Neutrophil (primary cell): Measurements from ENCODE around the gene AKAP7.
"Not testable (repeated sequence)": the region's sequence is repeated elsewhere in the genome, so short reads cannot be mapped to it uniquely, and the experiment has no call there.

Source experiments
- H3K27ac ChIP-seq: fragments of 200-600 bp; sonication (generic); 2 replicates; pipeline ENCODE4 v1.5.1; 2016; ENCODE audit warnings: mild to moderate bottlenecking, moderate library complexity
- H3K27me3 ChIP-seq: fragments of 200-600 bp; sonication (generic); 2 replicates; pipeline ENCODE4 v1.6.0; 2016; ENCODE audit warnings: mild to moderate bottlenecking
- H3K36me3 ChIP-seq: fragments of 200-600 bp; sonication (generic); 2 replicates; pipeline ENCODE4 v1.5.1; 2017
- H3K4me1 ChIP-seq, 2 experiments: fragments of 200-600 bp in 1 of 2; sonication (generic) in 1 of 2; 1 replicate in 1 of 2; 2 replicates in 1 of 2; pipeline versions ENCODE4 v1.5.1 to v1.6.1; 2013 to 2016; ENCODE audit warnings: low read depth in 1 of 2, low read length in 1 of 2, mild to moderate bottlenecking in 1 of 2, moderate library complexity in 1 of 2; ENCODE audit not compliant: control insufficient read depth in 1 of 2, insufficient read depth in 1 of 2
- H3K4me3 ChIP-seq, 2 experiments: fragments of 200-600 bp in 1 of 2; sonication (generic) in 1 of 2; 1 replicate in 1 of 2; 2 replicates in 1 of 2; pipeline ENCODE4 v1.5.1; 2013 to 2016; ENCODE audit warnings: low read depth in 1 of 2, low read length in 1 of 2, mild to moderate bottlenecking in 1 of 2, moderate library complexity in 1 of 2
- H3K9me3 ChIP-seq: fragments of 200-600 bp; sonication (generic); 2 replicates; pipeline ENCODE4 v1.5.1; 2016
- CTCF ChIP-seq: fragments of 200-600 bp; sonication (generic); IDR thresholded peaks from 2 replicates; pipeline ENCODE4 v1.5.1; 2016; ENCODE audit warnings: antibody characterized with exemption

AKAP7 gene

GRCh38 chr6:131295081-131295480, 159.8 kb downstream of the AKAP7 start:
- no peak for TF ChIP-seq CTCF
- no peak overlapping the region for H3K4me3 ChIP-seq
- no peaks in the 10 kb centered on the region for H3K9me3 ChIP-seq
- H3K36me3 ChIP-seq: no peaks in the 10 kb centered on the region
- no peak overlapping the region for H3K27ac ChIP-seq
- H3K27me3 ChIP-seq: no peaks in the 10 kb centered on the region
- H3K4me1 ChIP-seq: no peaks in the 10 kb centered on the region

- H3K9me3 ChIP-seq: not testable (repeated sequence)
Observed at GRCh38 chr6:131300826-131301225, 165.6 kb downstream of the AKAP7 start.

GRCh38 chr6:131303338-131303930, 168.2 kb downstream of the AKAP7 start:
- Histone ChIP-seq H3K27me3 (no peaks in the 10 kb centered on the region), H3K9me3 (no peaks in the 10 kb centered on the region), H3K4me1 (no peaks in the 10 kb centered on the region), H3K4me3 (no peak overlapping the region), H3K36me3 (no peaks in the 10 kb centered on the region), H3K27ac (no peak overlapping the region)
- no peak for TF ChIP-seq CTCF

More at GRCh38 chr6:131300826-131301225, 165.6 kb downstream of the AKAP7 start:
- H3K36me3 ChIP-seq, H3K27me3 ChIP-seq, H3K4me1 ChIP-seq, H3K4me3 ChIP-seq, H3K27ac ChIP-seq: not testable (repeated sequence)

GRCh38 chr6:131305037-131305850, 170.0 kb downstream of the AKAP7 start:
- TF ChIP-seq CTCF: no peak
- H3K36me3 ChIP-seq: no peaks in the 10 kb centered on the region
- H3K4me1 ChIP-seq: no peaks in the 10 kb centered on the region
- no peaks in the 10 kb centered on the region for H3K9me3 ChIP-seq
- H3K27me3 ChIP-seq: no peaks in the 10 kb centered on the region
- no peak overlapping the region for H3K27ac ChIP-seq
- H3K4me3 ChIP-seq: no peak overlapping the region

- H3K27ac ChIP-seq: no peak overlapping the region
Observed at GRCh38 chr6:131309437-131309836, 174.2 kb downstream of the AKAP7 start.

More at GRCh38 chr6:131309437-131309836, 174.2 kb downstream of the AKAP7 start:
- Histone ChIP-seq H3K36me3 (no peaks in the 10 kb centered on the region), H3K4me3 (no peak overlapping the region), H3K9me3 (no peaks in the 10 kb centered on the region), H3K27me3 (no peaks in the 10 kb centered on the region), H3K4me1 (no peaks in the 10 kb centered on the region)
- no peak for TF ChIP-seq CTCF
